ENCODE results near the gene CYREN.
A peak's percentile ranks its signal among the peaks of the same experiment; 100 is the strongest.
"Not testable (repeated sequence)": the region's sequence is repeated elsewhere in the genome, so short reads cannot be mapped to it uniquely, and the experiment has no call there.

Gene CYREN

GRCh38 chr7:135175931-135176330 lies 5.4 kb upstream of the CYREN start:
- no peak for DNase-seq

- no peak for DNase-seq
Observed at GRCh38 chr7:135174941-135175340, 4.4 kb upstream of the CYREN start.

- DNase-seq, result not testable (repeated sequence)
Observed at GRCh38 chr7:135173916-135174315, 3.4 kb upstream of the CYREN start.

GRCh38 chr7:135171581-135172291 lies 1.2 kb upstream of the CYREN start:
- DNase-seq, result not testable (repeated sequence)

GRCh38 chr7:135170998-135171481 lies 533 bp upstream of the CYREN start:
- not testable (repeated sequence) for DNase-seq

GRCh38 chr7:135169964-135170273 lies 588 bp downstream of the CYREN start:
- no peak for DNase-seq

GRCh38 chr7:135169141-135169963 lies 1.2 kb downstream of the CYREN start:
- peak; percentile 61 for DNase-seq

- no peak for DNase-seq
Observed at GRCh38 chr7:135168489-135169140, 1.9 kb downstream of the CYREN start.

- DNase-seq, result no peak
Observed at GRCh38 chr7:135168001-135168400, 2.5 kb downstream of the CYREN start.

- DNase-seq, result no peak
Observed at GRCh38 chr7:135167365-135167917, 3.1 kb downstream of the CYREN start.

- no peak for DNase-seq
Observed at GRCh38 chr7:135166338-135166990, 4.0 kb downstream of the CYREN start.

GRCh38 chr7:135165862-135166261 lies 4.6 kb downstream of the CYREN start:
- DNase-seq, result no peak

- DNase-seq, result no peak
Observed at GRCh38 chr7:135164357-135165061, 6.0 kb downstream of the CYREN start.

GRCh38 chr7:135162382-135163001 lies 8.0 kb downstream of the CYREN start:
- DNase-seq, result no peak

- DNase-seq, result no peak
Observed at GRCh38 chr7:135161669-135162068, 8.8 kb downstream of the CYREN start.

- no peak for DNase-seq
Observed at GRCh38 chr7:135160858-135161653, 9.5 kb downstream of the CYREN start.

- peak; percentile 18 for DNase-seq
Observed at GRCh38 chr7:135160098-135160857, 10.2 kb downstream of the CYREN start.

GRCh38 chr7:135159359-135160085 lies 11.0 kb downstream of the CYREN start:
- no peak for DNase-seq

- no peak for DNase-seq
Observed at GRCh38 chr7:135158874-135159273, 11.6 kb downstream of the CYREN start.
